Sigmoid colon (tissue), 4 donors: ENCODE measurements around the gene EPB41L4A.

ENCODE experiments used
- EP300 ChIP-seq, 4 donors: sonication (generic); formaldehyde crosslinking; IDR thresholded peaks; one replicate each; pipeline ENCODE4 v1.6.1; 2017; ENCODE audit warnings: antibody characterized with exemption in 4 of 4
- POLR2AphosphoS5 ChIP-seq, 4 donors: sonication (generic); formaldehyde crosslinking; IDR thresholded peaks; one replicate each; pipeline ENCODE4 v1.6.1; 2017; ENCODE audit warnings: antibody characterized with exemption in 4 of 4
- TF ChIP-seq, protein P1 (sequence below), 4 experiments: fragments of 450-650 bp in 3 of 4; fragments of 200-600 bp in 1 of 4; IDR thresholded peaks; one replicate each; pipeline ENCODE4 v1.5.1; 2016 to 2019; ENCODE audit warnings: antibody characterized with exemption in 4 of 4, mild to moderate bottlenecking in 3 of 4, moderate library complexity in 2 of 4

DNA sequence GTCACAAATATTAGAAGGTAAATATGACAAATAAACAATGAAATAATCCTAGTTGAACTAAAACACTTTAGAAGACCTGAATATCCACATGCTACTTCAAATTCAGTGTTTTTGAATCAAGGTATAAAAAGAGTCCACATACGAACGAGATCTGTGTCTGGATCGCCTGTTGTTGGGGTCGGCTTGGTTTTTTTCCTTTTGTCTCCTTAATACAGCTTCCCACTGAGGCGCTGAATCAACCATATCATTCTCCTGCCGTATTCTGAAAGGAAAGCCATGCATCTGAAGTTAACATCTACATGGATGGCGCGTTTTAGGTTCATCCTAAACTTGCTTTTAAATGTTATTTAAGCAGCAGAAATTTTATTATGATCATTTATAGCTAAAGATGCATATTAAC is 235.2 kb downstream of the EPB41L4A start:
- TF ChIP-seq, protein P1, sequence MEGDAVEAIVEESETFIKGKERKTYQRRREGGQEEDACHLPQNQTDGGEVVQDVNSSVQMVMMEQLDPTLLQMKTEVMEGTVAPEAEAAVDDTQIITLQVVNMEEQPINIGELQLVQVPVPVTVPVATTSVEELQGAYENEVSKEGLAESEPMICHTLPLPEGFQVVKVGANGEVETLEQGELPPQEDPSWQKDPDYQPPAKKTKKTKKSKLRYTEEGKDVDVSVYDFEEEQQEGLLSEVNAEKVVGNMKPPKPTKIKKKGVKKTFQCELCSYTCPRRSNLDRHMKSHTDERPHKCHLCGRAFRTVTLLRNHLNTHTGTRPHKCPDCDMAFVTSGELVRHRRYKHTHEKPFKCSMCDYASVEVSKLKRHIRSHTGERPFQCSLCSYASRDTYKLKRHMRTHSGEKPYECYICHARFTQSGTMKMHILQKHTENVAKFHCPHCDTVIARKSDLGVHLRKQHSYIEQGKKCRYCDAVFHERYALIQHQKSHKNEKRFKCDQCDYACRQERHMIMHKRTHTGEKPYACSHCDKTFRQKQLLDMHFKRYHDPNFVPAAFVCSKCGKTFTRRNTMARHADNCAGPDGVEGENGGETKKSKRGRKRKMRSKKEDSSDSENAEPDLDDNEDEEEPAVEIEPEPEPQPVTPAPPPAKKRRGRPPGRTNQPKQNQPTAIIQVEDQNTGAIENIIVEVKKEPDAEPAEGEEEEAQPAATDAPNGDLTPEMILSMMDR (IDR thresholded peaks at IDR 0.05) = no peak
- no peak for TF ChIP-seq EP300 (IDR thresholded peaks at IDR 0.05)
- TF ChIP-seq POLR2AphosphoS5 (IDR thresholded peaks at IDR 0.05) = no peak
